Tongue (tissue), 2 donors: ENCODE measurements around the gene MYCBP. TPM values are rescaled to one million over a fixed set of nuclear protein-coding genes. Genes with fewer than 3 reads are reported as not detected.
"Not testable (repeated sequence)": the region's sequence is repeated elsewhere in the genome, so short reads cannot be mapped to it uniquely, and the experiment has no call there.

Experiments used
- DNase-seq: peaks from one replicate; pipeline ENCODE4 v3.0.0-alpha.2; 2015
- total RNA-seq: library from RNA; depleted of rRNA; stranded (reverse); fragments of >200 nt; gene quantifications from one replicate; pipeline ENCODE4 v1.2.3, GENCODE V29; 2014

Gene MYCBP
- total RNA-seq = 10.8 TPM

GRCh38 chr1:38873027-38873969, at the start of gene MYCBP:
MYCBP (minus strand) TSS chr1:38873348; CDS start chr1:38873305, 43 bp downstream.
- DNase-seq = peak; percentile 98

DNA sequence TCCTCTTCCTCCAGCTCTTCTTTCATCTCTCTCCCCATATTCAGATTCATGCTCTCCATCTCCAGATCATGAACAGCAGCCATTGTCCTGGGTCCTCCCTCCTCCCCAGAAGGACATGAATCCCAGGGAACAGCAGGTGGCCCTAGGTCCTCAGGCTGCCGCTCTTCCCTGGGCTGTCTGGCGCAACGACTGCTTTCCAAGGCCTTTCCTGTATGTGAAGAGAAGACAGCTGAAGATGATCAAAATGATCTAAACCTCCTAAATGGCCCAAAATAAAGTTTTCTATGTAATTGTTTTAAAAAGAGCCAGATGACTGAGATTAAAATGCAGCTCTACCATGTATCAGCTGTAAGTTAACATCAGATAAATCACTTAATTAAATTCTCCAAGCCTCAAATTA, 46.0 kb upstream of the MYCBP start:
- peak; percentile 24 for DNase-seq

DNA sequence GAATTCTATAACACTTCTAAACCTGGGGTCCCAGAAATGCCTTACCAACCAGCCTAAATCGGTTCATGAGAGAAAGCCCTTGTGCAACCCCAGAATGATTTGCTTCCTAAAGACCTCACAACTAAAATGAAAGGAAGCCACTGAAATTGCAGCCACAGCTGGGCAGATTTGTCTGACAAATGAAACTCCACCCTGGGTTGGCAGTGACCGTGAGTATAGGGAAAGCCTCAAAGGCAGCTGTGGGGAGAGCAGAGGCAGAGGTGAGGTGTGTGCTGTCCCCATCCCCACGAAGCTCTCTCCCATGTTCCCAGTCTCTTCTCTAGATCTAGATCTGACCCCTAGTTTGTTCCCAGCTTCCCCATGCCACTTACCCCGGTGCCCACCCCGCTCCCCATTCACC, 45.4 kb upstream of the MYCBP start:
- peak; percentile 6 for DNase-seq

- DNase-seq = no peak
These were observed 44.6 kb upstream of the MYCBP start for GRCh38 chr1:38917772-38918171.

DNA sequence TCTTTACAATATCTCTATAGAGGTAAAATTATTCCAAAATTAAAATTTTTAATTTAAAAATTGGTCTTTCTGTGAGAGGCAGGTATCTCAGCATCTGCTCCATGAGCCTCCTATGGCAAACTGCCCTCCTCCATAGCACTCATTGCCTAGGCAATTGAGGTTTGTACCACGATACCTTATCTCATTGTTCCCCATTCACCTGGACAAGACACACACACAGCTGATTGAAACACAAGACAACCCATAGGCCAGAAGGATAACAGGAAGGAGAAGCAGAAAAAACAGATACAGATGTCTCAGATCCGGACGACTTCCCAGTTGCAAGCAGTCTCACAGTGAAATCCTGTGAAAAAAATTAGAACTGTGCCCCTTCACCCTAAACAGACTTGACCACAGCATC, 44.2 kb upstream of the MYCBP start:
- DNase-seq = no peak

DNA sequence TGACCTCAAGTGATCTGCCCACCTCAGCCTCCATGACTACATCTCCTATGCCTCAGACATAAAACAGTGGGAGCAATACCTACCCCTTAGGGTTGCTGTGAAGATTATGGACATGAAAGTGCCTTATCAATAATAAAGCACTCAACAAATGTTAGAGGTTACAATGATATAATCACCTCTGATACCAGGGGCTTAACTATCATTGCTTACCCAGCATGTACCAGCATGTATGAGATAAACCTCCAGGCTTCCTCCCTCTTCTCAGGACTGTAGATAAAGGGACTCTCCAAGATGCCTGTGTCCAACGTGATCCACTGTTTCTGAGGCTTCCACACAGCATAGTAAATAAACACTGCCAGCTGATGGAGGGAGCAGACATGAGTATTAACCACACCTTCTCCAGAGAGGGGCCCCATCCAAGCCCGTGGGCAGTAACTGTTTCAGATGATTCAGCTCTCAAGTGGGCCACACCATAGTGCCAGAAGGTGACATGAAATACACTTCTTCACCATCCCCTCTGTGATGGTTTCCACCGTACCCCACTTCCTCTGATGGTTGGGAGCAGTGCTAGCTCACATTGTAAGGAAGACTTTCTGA, 42.3 kb upstream of the MYCBP start:
- no peak for DNase-seq

GRCh38 chr1:38914908-38915307, 41.8 kb upstream of the MYCBP start:
- DNase-seq = not testable (repeated sequence)

DNA sequence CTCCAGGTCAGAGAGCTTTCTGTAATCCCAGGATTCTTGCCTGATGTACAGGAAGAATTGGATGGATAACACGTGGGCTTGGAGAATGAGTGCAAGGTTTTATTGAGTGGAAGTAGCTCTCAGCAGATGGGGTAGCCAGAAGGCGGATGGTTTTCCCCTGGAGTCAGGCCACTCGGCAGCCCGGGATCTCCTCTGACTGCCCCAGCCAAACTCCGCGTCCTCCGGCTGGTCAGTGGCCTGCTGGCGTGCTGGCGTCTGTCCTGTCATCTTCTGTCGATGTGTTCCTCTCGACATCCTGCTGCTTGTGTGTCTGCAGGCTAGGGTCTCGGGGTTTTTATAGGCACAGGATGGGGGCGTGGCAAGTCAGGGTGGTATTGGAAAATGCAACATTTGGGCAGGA, 35.7 kb upstream of the MYCBP start:
- DNase-seq = no peak

- DNase-seq = no peak
These were observed 32.8 kb upstream of the MYCBP start for GRCh38 chr1:38905985-38906384.

GRCh38 chr1:38899560-38899959, 26.4 kb upstream of the MYCBP start:
- DNase-seq = no peak

- no peak for DNase-seq
These were observed 25.6 kb upstream of the MYCBP start for GRCh38 chr1:38898653-38899230.

DNA sequence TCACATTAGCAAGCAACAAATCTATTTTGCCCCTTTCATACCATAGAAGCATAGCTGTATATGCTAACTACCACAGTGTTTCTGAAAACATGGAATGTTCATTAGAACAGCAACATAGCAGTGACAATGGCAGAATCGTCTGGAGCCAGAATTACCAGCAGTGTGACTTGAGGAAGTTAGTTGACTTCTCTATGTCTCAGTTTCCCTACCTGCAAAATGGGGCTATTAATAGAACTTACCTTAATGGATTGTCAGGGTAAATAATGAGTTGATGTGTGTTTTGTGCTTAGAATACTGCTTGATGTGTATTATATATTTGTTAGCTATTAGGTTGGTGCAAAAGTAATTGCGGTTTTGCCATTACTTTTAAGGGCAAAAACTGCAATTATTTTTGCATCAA, 23.0 kb upstream of the MYCBP start:
- DNase-seq = no peak

DNA sequence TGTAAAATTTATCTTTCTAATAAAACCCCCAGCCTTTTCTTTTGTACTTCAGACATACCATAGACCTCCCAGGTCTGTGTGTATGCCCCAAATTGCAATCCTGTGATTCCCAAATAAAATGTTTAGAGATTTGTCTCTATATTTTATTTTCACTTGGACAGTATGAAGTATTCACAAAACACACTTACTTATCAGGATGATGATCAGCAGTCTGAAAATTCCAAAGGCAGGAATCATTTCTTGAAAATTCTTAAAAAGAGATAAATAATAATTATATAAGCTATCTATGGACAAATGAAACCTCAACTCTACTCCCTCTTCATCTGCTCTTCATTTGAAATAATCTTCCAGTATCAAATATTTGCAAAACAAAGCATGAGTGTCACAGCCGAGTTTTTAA, 19.8 kb upstream of the MYCBP start:
- no peak for DNase-seq

- no peak for DNase-seq
These were observed 18.6 kb upstream of the MYCBP start for GRCh38 chr1:38891753-38892152.

GRCh38 chr1:38889589-38889988, 16.4 kb upstream of the MYCBP start:
- DNase-seq = no peak

- no peak for DNase-seq
These were observed 15.5 kb upstream of the MYCBP start for GRCh38 chr1:38888423-38889333.

DNA sequence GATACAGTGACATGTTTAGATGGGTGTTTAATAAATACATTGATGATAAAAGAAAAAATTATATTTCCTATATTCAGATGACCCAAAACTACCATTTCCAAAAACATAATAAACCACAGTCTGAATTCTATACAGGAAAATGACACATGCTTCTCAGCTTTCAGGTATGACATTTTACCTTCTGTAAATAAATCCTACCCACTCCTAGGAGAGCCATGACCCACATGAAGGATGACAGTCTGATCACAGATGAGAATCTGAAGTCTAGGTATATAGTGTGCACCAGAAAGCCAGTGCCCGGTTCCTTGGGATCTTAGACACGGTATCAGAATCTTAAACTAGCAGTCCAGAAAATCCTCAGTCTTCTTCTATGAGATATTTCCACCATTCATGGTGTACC, 11.9 kb upstream of the MYCBP start:
- no peak for DNase-seq

GRCh38 chr1:38881487-38881886, 8.3 kb upstream of the MYCBP start, which contains the start of gene GJA9:
GJA9 (minus strand) TSS chr1:38881587; CDS start chr1:38876098, 5,489 bp downstream.
- DNase-seq = no peak

GRCh38 chr1:38875811-38876210, 2.7 kb upstream of the MYCBP start:
- DNase-seq = no peak

GRCh38 chr1:38872401-38873026, 634 bp downstream of the MYCBP start:
- DNase-seq = peak; percentile 51

DNA sequence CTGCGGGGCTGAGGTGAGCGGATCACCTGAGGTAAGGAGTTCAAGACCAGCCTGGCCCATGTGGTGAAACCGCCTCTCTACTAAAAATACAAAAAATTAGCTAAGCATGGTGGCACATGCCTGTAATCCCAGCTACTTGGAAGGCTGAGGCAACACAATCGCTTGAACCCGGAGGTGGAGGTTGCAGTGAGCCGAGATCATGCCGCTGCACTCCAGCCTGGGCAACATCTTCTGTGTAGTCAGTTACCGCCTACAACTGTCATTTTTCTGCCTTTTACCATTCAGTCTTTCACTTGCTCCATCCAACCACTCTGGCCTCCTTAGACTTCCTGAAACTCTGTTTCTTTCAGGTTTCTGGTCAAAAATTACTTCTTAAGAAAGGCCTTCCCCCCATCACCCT, 2.2 kb downstream of the MYCBP start:
- DNase-seq = no peak

DNA sequence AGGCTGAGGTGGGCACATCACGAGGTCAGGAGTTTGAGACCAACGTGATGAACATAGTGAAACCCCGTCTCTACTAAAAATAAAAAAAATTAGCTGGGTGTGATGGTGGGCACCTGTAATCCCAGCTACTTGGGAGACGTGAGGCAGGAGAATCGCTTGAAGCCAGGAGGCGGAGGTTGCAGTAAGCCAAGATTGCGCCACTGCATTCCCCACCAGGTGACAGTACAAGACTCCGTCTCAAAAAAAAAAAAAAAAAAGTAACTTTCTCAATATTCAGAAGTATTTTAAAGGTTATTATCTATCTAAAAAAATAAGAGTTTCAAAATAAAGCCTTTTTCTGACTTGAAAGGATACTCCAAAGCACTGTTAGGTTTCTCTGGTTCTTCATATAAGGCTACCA, 5.9 kb downstream of the MYCBP start:
- no peak for DNase-seq
